Activated CD4-positive, alpha-beta T cell treated with anti-CD3 and anti-CD28 coated beads, Interleukin-2, Interleukin-6, amounts not matched to agents 100 ng/mL and 50 ng/mL, durations not matched to agents 16 hours and 8 hours (primary cell): ENCODE results near the gene MGAT4A.

Experiments
- DNase-seq: peaks from one replicate; pipeline ENCODE4 v3.0.0-alpha.2; 2020

MGAT4A gene

GRCh38 chr2:98731041-98731893 is at the start of gene MGAT4A:
Gene MGAT4A, minus strand, starts transcription at chr2:98731132. Its CDS starts 4,800 bp downstream, at chr2:98726332.
- peak; percentile 84 for DNase-seq

DNA sequence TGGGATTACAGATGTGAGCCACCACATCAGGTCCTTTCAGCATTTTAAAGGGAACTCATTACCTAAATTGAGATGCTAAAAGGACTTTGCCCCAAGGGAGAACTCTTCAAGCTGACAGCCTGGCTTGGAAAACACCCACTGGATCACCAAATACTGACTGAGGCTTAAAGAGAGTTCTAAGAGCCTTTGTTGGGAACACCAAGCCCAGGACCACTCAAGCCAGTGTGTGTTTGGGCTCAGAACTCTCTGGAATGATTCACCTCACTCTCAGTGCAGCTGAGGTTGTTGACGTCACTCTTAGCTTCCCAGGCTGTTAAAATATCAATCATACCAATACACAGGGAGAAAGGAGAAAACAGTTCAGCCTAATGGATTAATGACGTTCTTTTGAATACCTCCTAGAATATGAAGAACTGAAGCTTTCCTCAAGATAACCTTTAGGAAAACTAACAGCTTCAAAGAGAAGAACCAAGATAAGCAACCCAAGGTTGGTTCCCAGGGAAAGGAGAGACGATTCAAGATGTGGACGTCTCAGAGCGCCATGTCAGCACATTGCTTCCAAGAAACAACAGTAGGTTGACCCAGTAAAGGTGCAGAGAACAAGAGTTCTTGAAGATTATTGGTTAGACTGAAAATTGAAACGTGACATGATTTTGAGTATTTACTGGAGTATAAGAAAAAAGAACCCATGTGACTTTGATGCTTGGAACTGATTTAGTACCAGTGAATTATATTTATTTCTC is 48.0 kb upstream of the MGAT4A start:
- DNase-seq: no peak

DNA sequence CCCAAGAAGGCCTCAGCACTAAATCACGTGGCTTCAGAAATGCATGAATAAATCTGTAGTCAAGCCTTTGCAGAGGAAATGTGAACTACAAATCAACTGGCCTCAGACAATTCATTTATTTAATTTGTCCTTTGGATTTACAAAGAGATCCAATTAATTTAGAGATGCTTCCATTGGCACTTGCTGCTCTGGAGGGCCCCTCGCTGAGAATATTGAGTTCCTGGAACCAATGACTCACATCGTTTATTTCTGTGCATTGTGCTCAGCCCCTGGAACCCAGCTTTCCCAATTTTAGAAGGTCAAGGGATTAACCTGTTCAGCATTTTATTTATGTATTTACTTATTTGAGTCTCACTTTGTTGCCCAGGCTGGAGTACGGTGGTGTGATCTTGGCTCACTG is 47.2 kb upstream of the MGAT4A start:
- no peak for DNase-seq

DNA sequence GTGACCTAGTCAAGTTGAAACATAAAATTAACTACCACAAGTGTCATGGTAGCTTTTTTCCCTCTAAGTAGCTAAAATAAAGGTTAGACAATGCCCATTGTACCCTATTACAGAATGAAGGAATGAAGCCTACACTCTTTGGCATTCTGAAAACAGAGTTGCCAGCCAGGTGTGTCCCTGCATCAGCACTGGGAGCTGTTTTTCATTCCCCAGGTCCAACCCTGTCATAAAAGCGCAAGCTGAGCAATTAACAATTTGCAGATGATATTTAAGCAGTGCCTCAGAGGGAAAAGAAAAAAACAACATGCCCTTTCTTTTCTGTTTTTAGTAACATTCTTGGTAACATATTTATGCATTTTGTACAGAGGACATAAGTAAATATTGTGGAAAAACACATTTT is 46.8 kb upstream of the MGAT4A start:
- DNase-seq: no peak

- DNase-seq: no peak
Observed at GRCh38 chr2:98777076-98777475, 46.1 kb upstream of the MGAT4A start.

GRCh38 chr2:98776136-98776535 is 45.2 kb upstream of the MGAT4A start:
- no peak for DNase-seq

GRCh38 chr2:98775146-98775986 is 44.4 kb upstream of the MGAT4A start:
- DNase-seq: no peak

DNA sequence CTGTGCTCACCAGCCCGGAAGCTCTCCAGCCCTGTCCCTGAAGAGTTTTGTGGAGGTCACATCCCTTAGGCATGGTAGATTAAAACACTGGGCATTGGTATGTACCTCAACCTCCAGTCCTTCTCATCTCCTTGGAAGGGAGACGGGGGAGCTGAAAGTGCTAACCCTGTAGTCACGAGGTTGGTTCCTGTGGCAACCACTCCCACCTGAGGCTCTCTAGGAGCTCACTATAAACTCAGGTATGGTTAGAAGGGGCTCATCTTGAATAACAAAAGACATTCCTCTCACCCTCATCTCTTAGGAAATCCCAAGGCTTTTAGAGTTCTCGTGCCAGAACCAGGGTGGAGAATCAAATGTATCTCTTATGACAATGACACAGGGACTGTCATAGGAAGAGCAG is 43.0 kb upstream of the MGAT4A start:
- no peak for DNase-seq

- no peak for DNase-seq
Observed at GRCh38 chr2:98773169-98773568, 42.2 kb upstream of the MGAT4A start.

GRCh38 chr2:98772536-98772935 is 41.6 kb upstream of the MGAT4A start:
- no peak for DNase-seq

- DNase-seq: peak; percentile 78
Observed at GRCh38 chr2:98771721-98772524, 41.0 kb upstream of the MGAT4A start.

GRCh38 chr2:98771264-98771663 is 40.3 kb upstream of the MGAT4A start:
- DNase-seq: no peak

DNA sequence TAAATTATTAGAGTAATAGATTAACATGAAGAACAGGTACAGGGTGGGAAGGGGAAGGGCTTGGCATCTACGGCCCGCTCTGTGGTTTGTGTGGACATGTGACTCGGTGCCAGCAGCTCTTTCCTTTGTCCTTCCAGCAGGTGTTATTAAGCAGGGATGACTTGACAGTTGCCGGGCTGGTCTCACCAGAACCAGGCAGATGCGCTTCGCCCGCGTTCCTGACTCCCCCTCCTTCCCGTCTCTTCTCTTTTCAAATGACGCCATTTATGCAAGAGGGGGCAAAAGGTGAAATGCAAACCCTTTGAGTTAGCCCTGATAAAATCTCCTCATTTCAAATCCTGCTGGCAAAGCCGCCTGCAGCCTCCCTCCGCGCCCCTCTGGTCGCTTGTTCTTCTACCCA is 38.9 kb upstream of the MGAT4A start:
- DNase-seq: no peak

DNA sequence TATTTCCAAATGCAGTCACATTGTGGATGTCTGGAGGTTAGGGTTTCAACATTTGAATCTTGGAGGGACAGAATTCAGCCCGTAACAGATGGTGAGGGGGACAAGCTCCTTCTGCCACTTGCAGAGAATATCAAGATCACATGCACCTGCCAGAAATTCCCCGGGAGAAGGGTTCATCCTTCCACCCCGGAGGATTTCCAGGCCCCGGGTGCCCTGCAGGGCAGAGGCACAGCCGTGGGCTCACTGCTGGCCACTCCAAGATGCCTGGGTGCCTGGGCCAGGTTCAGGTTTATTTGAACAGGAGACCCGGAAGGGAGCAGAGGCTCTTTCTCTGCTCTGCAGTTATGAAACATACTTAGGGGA is 38.2 kb upstream of the MGAT4A start:
- no peak for DNase-seq

DNA sequence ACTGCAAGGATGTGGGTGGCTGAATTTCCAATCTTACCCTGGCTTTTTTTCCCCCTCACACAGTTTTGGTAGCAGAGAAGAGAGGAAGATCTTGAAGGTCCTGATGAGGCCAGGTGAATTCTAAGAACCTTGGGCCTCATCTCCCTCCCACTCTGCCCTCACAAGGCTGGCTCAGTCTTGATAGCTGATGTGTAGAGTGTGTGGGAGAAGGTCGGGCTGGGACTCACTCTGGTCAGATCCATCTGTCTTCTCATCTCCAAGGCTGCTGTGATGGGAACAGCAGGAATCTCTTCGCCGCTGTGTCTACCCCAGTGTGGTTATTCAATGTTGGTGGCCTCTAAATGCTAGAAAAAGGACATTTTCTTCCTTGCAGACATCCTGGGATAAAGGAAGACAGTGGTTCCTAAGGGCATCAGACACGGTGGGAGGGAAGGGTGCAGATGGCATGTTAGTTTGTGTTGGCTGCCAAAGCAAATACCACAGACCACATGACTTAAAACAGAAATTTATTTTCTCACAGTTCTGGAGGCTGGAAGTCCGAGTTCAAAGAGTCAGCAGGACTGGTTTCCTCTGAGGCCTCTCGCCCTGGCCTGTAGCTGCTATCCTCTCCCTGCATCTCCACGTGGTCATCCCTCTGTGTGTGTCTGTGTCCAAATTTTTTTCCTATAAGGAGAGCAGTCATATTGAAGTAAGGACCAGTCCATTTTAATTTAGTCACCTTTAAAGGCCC is 37.6 kb upstream of the MGAT4A start:
- no peak for DNase-seq

DNA sequence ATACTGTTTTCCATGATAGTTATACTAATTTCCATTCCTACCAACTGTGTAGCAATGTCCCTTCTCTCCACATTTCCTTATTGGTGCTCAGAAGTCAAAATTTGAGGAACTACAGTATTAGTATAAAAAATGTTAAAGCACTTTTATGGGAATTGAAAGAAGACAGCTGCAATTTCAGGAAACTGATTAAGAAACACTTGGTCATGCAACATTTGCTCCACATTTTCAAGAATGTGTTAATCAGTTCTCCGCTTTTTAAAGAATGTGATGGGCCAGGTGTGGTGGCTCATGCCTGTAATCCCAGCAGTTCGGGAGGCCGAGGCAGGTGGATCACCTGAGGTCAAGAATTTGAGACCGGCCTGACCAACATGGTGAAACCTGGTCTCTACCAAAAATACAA is 33.6 kb upstream of the MGAT4A start:
- no peak for DNase-seq

DNA sequence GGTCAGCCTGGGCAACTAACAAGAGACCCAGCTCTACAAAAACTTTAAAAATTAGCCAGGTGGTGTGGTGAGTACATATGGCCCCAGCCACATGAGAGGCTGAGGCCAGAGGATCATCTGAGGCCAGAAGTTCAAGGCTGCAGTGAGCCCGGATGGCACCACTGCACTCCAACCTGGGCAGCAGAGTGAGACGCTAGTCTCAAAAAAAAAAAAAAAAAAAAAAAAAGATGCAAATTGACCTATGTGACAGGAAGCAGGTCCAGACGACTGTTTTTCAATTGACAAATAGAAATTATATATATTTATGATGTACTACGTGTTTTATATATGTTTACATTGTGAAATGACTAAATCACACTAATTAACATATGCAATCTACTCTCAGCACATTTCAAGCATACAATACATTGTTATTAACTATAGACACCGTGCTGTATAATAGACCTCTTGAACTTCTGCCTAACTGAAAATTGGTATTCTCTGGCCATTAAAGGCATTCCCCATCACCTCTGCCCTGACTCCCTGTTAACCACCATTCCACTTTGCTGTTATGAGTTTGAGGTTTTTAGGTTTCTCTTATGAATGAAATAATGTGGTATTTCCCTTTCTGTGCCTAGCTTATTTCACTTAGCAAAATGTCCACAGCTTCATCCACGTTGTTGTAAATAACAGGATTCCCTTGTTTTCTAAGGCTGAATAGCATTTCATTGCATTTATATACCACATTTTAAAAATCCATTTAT is 32.4 kb upstream of the MGAT4A start:
- DNase-seq: no peak

DNA sequence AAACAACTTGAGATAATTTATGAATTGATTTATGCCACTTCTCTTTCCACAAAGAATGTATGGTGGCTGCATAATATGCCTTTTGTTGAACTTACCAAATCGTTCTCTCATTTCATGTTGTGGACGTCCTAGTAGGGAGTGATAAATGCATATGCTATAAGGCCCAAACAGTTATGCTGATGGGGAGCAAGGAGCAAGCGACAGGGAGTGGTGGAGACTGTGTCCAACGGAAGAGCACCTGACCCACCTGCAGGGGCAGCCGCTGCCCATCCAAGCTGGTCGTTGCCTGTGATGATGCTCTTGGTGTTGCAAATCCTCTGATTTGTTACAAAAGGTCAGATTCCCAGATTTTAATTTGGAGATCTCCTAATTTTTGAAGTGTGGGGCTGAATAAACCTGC is 31.0 kb upstream of the MGAT4A start:
- DNase-seq: no peak

- peak; percentile 65 for DNase-seq
Observed at GRCh38 chr2:98761267-98761781, 30.4 kb upstream of the MGAT4A start.

DNA sequence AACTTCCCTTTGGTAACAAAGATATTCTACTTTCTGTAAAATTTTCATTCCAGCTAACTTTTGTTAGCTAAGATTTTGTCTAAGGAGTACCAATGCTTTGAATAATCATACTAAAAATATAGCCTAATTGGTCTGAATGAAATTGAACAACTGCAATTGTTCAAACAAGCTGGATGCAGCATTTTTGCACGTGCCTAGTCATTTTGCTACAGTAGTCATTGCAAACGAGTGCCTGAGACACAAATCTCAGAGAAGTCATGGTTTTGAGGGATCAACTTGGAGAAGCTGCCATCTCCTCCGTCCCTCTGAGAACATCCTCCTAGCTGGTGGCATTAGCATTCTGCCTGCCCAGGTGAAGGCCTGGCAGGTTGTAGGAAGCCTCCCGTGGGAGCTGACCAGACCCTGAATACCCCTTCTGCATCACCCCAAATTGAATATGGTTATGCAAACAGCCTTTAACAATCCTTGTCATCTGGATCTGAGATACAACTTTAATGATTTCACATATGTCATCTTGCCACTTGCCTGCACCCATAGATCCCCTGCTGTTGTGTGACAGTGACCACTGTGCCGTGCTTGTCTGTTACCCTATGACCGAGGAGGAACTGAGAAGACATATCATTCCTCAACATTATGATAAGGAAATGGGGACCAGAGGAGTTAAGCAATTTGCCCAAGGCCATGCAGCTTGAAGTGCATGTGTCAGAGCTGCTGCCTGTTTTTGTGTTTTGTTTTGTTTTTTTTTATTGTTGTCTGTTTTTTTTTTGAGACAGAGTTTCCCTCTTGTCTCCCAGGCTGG is 29.1 kb upstream of the MGAT4A start:
- DNase-seq: no peak
